Muscle layer of colon (tissue), 2 donors: ENCODE data around the gene POLR3K.

Experiments used
- H3K27ac ChIP-seq: one replicate; pipeline ENCODE4 v1.7.0; 2013; ENCODE audit warnings: low read depth, mild to moderate bottlenecking, low read length, moderate library complexity
- H3K27me3 ChIP-seq, 2 donors: one replicate each; pipeline ENCODE4 v1.7.0; 2013; ENCODE audit warnings: low read length in 2 of 2, mild to moderate bottlenecking in 2 of 2; ENCODE audit not compliant: insufficient read depth in 2 of 2, control insufficient read depth in 1 of 2
- H3K36me3 ChIP-seq: one replicate; pipeline ENCODE4 v1.7.0; 2013; ENCODE audit warnings: mild to moderate bottlenecking, low read length; ENCODE audit not compliant: insufficient read depth
- H3K4me1 ChIP-seq: one replicate; pipeline ENCODE4 v1.7.0; 2013; ENCODE audit warnings: mild to moderate bottlenecking, low read length; ENCODE audit not compliant: insufficient read depth
- H3K4me3 ChIP-seq, 2 donors: one replicate each; pipeline ENCODE4 v1.7.0; 2013; ENCODE audit warnings: low read length in 2 of 2, low read depth in 1 of 2, mild to moderate bottlenecking in 1 of 2, moderate library complexity in 1 of 2
- H3K9ac ChIP-seq: one replicate; pipeline ENCODE4 v1.7.0; 2013; ENCODE audit warnings: low read length
- H3K9me3 ChIP-seq: one replicate; pipeline ENCODE4 v1.7.0; 2013; ENCODE audit warnings: mild to moderate bottlenecking, low read length
- donor health status: abdominal sarcoma.
- donor health status: Adenocarcinoma of cecum.

POLR3K gene

DNA sequence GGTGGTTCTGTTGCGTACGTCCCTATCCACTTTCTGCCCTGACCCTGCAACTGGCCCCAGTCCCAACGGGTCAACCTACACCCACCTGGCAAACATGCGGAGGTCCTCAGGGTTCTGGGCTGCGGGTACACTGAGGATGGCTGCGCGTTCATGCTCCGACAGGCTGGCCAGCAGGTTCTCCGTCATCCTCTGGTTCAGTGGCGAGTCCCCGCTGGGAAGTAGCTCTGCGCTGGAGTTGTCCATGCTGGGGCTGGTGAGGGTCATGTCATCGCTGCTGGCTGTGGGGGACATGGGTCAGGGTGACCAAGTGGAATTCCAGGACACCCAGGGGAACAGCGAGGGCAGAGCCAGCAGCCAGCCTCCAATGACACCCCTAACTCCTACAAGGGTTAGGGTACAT lies 35.2 kb upstream of the POLR3K start:
- H3K9ac ChIP-seq, result no peak overlapping the region
- H3K4me3 ChIP-seq, result no peak overlapping the region
- no peak overlapping the region for H3K27ac ChIP-seq
- H3K27me3 ChIP-seq, result no peaks in the 10 kb centered on the region
- no peaks in the 10 kb centered on the region for H3K9me3 ChIP-seq
- H3K36me3 ChIP-seq, result peaks cover 40% of the 10 kb centered on the region
- peaks cover 19% of the 10 kb centered on the region for H3K4me1 ChIP-seq

- H3K4me3 ChIP-seq, result no peak overlapping the region
- peaks cover 12% of the 10 kb centered on the region for H3K4me1 ChIP-seq
- no peaks in the 10 kb centered on the region for H3K9me3 ChIP-seq
- H3K9ac ChIP-seq, result no peak overlapping the region
- no peaks in the 10 kb centered on the region for H3K27me3 ChIP-seq
- no peak overlapping the region for H3K27ac ChIP-seq
- H3K36me3 ChIP-seq, result peaks cover 40% of the 10 kb centered on the region
Observed at GRCh38 chr16:86483-86952, 33.1 kb upstream of the POLR3K start.

DNA sequence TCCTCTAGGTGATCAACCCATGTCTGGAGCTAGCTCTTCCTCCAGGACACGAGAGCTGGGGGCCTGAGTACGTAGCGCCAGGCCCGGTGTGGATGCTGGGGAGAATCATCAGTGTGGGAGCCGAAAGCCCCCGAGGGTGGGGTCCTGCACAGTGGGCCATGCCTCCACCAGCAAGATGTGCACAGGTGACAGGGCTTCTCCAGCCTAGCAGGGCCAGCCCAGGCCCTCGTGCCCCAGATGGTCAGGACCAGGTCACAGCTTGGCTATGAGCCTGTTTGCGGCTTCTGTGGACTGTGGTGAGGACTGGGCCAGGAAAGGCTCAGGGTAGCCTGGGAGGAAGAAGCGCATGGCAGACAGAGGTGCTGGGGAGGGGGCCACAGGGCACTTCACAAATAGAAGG lies 32.5 kb upstream of the POLR3K start:
- no peaks in the 10 kb centered on the region for H3K27me3 ChIP-seq
- no peak overlapping the region for H3K4me3 ChIP-seq
- peaks cover 40% of the 10 kb centered on the region for H3K36me3 ChIP-seq
- peaks cover 9% of the 10 kb centered on the region for H3K4me1 ChIP-seq
- no peak overlapping the region for H3K27ac ChIP-seq
- no peaks in the 10 kb centered on the region for H3K9me3 ChIP-seq
- H3K9ac ChIP-seq, result no peak overlapping the region

DNA sequence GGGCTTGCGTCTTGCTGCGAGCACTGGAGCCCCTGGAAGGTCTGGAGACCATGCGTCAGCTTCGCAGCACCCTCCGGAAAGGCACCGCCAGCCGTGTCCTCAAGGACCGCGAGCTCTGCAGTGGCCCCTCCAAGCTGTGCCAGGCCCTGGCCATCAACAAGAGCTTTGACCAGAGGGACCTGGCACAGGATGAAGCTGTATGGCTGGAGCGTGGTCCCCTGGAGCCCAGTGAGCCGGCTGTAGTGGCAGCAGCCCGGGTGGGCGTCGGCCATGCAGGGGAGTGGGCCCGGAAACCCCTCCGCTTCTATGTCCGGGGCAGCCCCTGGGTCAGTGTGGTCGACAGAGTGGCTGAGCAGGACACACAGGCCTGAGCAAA lies 32.0 kb upstream of the POLR3K start:
- H3K9ac ChIP-seq, result no peak overlapping the region
- no peak overlapping the region for H3K27ac ChIP-seq
- peaks cover 9% of the 10 kb centered on the region for H3K4me1 ChIP-seq
- no peak overlapping the region for H3K4me3 ChIP-seq
- no peaks in the 10 kb centered on the region for H3K9me3 ChIP-seq
- peaks cover 37% of the 10 kb centered on the region for H3K36me3 ChIP-seq
- no peaks in the 10 kb centered on the region for H3K27me3 ChIP-seq

DNA sequence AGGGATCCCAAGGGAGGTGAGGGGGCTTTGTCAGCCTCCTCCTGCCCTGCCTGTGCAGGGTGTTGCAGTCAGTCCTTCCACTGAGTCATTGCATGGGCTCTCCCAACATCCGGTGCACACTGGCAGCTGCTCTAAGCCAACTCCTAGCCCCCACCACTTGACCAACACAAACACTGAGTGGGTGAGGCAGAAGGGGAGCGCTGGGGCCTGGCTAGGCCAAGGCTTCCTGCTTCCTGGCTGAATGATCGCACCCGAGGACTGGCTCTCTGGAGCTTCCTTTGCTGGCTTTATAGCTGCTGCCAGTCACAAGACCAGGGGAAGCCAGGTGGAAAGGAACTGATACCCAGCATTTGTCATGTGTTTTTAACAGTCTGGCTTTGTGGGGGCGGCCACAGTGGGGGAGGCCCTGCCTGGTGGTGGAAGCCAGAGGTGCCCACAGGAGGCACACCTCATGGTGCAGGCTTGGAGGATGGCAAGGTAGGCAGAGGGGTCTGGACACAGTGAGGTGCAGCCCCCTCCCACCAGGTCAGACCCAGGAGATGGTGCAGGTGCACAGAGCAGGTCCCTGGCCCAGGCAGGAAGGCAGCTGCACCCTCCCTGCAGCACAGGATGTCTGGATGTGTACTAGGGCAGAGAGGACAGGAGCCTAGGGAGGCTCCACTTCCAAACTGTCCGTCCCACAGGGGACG lies 31.5 kb upstream of the POLR3K start:
- no peaks in the 10 kb centered on the region for H3K27me3 ChIP-seq
- no peak overlapping the region for H3K4me3 ChIP-seq
- peaks cover 35% of the 10 kb centered on the region for H3K36me3 ChIP-seq
- H3K9me3 ChIP-seq, result no peaks in the 10 kb centered on the region
- H3K27ac ChIP-seq, result no peak overlapping the region
- H3K9ac ChIP-seq, result no peak overlapping the region
- peaks cover 9% of the 10 kb centered on the region for H3K4me1 ChIP-seq

DNA sequence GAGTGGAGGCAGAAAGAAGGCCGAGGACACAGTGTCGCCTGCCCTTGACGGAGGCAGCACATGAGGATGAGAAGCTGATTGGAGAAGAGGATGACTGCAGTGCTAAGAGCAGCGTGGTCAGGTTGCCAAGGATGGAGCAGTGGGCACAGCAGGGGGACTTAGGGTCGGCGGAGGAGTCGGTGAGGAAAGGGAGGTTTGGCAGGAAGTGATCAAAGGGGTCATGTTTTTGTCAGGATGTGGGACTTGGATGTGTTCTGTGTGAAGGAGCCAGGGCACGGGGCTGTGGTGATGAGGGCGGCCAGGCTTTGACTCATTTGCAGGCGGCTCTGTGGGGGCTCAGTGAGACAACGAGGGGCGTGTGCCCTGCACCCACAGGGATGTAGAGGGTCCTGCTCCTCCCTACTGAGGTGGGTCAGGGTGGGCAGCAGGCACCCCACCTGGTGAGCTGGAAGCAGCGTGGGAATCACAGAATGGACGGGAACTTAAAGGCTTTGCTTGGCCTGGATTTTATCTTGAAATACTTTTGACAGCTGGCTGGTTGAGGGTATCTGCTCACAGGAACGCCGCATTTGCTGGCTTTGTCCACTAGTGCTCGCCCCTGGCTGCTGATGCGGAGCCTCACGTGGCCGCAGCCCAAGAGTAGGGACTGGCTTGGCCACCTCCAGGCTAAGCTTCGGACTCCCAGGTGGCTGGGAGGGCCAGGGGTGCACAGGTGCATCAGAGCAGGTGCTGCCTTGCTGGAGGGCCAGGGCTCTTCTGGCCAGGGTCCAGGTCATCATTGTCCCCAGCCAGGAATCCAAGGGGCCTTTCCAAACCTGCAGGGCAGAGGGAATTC lies 30.6 kb upstream of the POLR3K start:
- H3K9ac ChIP-seq, result no peak overlapping the region
- no peak overlapping the region for H3K27ac ChIP-seq
- H3K4me3 ChIP-seq, result no peak overlapping the region
- peaks cover 32% of the 10 kb centered on the region for H3K36me3 ChIP-seq
- no peaks in the 10 kb centered on the region for H3K27me3 ChIP-seq
- peaks cover 15% of the 10 kb centered on the region for H3K4me1 ChIP-seq
- H3K9me3 ChIP-seq, result no peaks in the 10 kb centered on the region

DNA sequence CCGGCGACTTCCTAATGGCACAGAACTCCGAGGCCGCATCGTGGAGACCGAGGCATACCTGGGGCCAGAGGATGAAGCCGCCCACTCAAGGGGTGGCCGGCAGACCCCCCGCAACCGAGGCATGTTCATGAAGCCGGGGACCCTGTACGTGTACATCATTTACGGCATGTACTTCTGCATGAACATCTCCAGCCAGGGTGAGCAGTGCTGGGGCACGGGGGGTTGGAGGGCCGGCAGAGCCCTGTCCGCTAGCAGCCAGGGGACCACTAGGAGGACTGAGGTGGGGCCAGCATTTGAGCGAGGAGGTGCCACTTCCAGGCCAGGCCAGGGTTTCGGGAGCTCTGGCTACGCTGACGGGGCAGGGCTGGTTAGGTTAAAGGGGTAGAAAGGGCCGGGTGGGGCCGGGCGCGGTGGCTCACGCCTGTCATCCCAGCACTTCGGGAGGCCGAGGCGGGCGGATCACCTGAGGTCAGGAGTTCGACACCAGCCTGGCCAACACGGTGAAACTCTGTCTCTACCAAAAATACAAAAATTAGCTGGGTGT lies 29.7 kb upstream of the POLR3K start:
- Histone ChIP-seq H3K4me1 (peaks cover 20% of the 10 kb centered on the region), H3K27ac (no peak overlapping the region), H3K9ac (no peak overlapping the region), H3K4me3 (no peak overlapping the region), H3K36me3 (peaks cover 23% of the 10 kb centered on the region), H3K27me3 (no peaks in the 10 kb centered on the region), H3K9me3 (no peaks in the 10 kb centered on the region)

- Histone ChIP-seq H3K9ac (peak overlapping the region; percentile 53), H3K27ac (peak overlapping the region; percentile 90), H3K4me3 (peak overlapping the region in 1 of 2 donors; percentile 67), H3K9me3 (no peaks in the 10 kb centered on the region), H3K4me1 (peaks cover 39% of the 10 kb centered on the region), H3K27me3 (no peaks in the 10 kb centered on the region), H3K36me3 (peaks cover 8% of the 10 kb centered on the region)
Observed at GRCh38 chr16:79151-80054, 26.0 kb upstream of the POLR3K start.

DNA sequence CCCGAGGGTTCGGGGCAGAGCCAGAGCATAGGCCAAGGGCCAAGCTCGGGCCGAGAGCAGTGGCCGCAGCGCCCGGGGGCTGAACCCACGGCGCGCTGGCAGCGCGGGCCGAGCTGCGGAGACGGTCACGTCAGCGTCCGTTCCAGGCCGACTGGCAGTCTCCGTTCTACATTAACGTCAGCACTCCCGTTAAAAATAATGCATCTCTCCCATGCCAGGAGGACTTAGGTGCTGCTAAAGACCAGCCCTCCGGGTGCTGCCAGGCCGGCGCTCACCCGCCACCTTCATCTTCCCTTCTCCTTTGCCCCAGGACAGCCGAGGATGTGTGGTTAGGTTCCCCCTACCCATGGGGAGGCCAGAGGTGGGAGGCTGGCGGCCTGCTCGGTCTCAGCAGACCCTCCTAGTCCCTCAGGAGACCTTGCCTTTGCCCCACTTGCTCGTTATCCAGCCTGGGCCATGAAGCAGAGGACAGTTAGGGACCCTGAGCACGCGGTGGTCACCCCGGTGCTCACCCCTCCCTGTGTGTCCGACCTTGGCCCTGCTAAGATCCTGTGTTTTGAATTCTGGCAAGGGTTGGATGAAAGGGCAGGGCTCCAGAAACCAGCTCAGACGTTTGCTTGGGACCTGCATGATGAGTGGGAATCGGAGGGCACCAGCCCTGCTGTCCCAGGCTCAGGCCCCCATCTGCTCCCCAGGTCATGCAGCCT lies 25.2 kb upstream of the POLR3K start:
- Histone ChIP-seq H3K4me1 (peaks cover 32% of the 10 kb centered on the region), H3K4me3 (peak overlapping the region; percentile 67 to 85), H3K27ac (peak overlapping the region; percentile 90), H3K9ac (peak overlapping the region; percentile 53), H3K36me3 (peaks cover 8% of the 10 kb centered on the region), H3K27me3 (no peaks in the 10 kb centered on the region), H3K9me3 (no peaks in the 10 kb centered on the region)

DNA sequence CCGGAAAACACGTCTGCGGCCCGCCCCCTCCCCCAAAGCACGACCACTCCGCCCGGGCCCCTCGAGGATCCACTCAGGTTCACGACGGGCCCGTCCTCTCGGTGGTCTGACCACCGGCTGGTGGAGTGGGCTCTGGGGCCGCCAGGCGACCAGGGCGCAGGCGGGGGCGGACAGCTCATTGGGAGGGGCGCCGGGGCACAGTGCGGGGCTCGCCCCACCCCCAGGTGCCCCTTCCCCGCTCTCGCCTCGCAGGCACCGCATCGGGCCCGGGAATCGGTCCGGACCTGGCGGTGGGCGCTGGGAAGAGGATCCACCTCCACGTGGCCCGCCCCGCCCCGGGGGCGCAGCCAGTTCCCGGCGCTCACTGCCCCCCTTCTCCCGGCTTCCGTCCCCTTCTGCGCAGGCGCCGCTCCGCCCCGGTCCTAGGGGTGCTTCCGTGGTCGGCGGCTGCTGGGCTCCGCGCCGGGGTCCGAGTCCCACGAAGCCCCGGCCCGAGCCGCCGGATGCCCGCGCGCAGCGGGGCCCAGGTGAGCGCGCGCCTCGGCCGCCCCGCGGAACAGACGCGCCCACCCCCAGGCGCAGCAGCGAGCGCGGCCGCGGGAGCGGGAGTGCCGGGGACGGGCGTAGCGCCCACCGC lies 24.5 kb upstream of the POLR3K start, which contains the start of gene MPG:
MPG (plus strand) TSS at position 419 of the 637 bp plus-strand sequence; CDS start at position 504, 85 bp downstream.
- Histone ChIP-seq H3K4me1 (peaks cover 39% of the 10 kb centered on the region), H3K36me3 (peaks cover 8% of the 10 kb centered on the region), H3K9me3 (no peaks in the 10 kb centered on the region), H3K27me3 (no peaks in the 10 kb centered on the region), H3K27ac (peak within 1 kb of the TSS; percentile 90), H3K4me3 (peak within 1 kb of the TSS; percentile 67 to 85), H3K9ac (peak within 1 kb of the TSS; percentile 53)
